SU-DHL-6 (cell line): ENCODE measurements around the gene DNMBP.

Experiments used
- CTCF ChIP-seq: fragments of 200-600 bp; sonication (generic); IDR thresholded peaks from one replicate; pipeline ENCODE4 v1.5.1; 2017; ENCODE audit warnings: antibody characterized with exemption, mild to moderate bottlenecking, low read length, moderate library complexity; ENCODE audit not compliant: insufficient read depth, poor library complexity, severe bottlenecking
- EZH2phosphoT487 ChIP-seq: fragments of 200-600 bp; sonication (generic), shearing (Covaris generic); conservative IDR thresholded peaks from 2 replicates; pipeline ENCODE4 v1.6.1; 2018; ENCODE audit warnings: mild to moderate bottlenecking, antibody characterized with exemption, low read length, moderate library complexity, mixed read lengths

- no peak for TF ChIP-seq CTCF
- TF ChIP-seq EZH2phosphoT487 = no peak
These were observed 4.8 kb downstream of the DNMBP start for GRCh38 chr10:100004805-100005510.
